Skeletal muscle cell (primary cell): ENCODE results near the gene GCNT4.
"Not testable (repeated sequence)": the region's sequence is repeated elsewhere in the genome, so short reads cannot be mapped to it uniquely, and the experiment has no call there.

Experiments
- DNase-seq: peaks from one replicate; pipeline ENCODE4 v3.0.0-alpha.2; 2010; ENCODE audit warnings: low read depth
- H3K4me3 ChIP-seq: 2 replicates; pipeline ENCODE4 v1.5.1; 2011; ENCODE audit warnings: low read depth, mild to moderate bottlenecking, control low read depth, low read length, moderate library complexity

GCNT4 gene

GRCh38 chr5:75052192-75053053 lies at the start of gene GCNT4:
Gene GCNT4, minus strand, starts transcription at chr5:75052558. Its CDS starts 22,521 bp downstream, at chr5:75030037.
- H3K4me3 ChIP-seq: peak within 1 kb of the TSS; percentile 71
- DNase-seq: no peak

- not testable (repeated sequence) for DNase-seq
These were observed 43.6 kb upstream of the GCNT4 start for GRCh38 chr5:75095956-75096355.

GRCh38 chr5:75091597-75091996 lies 39.2 kb upstream of the GCNT4 start:
- no peak for DNase-seq
- H3K4me3 ChIP-seq: no peak overlapping the region

More at GRCh38 chr5:75095956-75096355, 43.6 kb upstream of the GCNT4 start:
- not testable (repeated sequence) for H3K4me3 ChIP-seq

GRCh38 chr5:75089662-75090061 lies 37.3 kb upstream of the GCNT4 start:
- no peak for DNase-seq
- H3K4me3 ChIP-seq: no peak overlapping the region

- no peak overlapping the region for H3K4me3 ChIP-seq
- DNase-seq: no peak
These were observed 36.8 kb upstream of the GCNT4 start for GRCh38 chr5:75089137-75089536.

GRCh38 chr5:75088648-75089047 lies 36.3 kb upstream of the GCNT4 start:
- H3K4me3 ChIP-seq: no peak overlapping the region
- no peak for DNase-seq

GRCh38 chr5:75081510-75081909 lies 29.2 kb upstream of the GCNT4 start:
- no peak overlapping the region for H3K4me3 ChIP-seq
- no peak for DNase-seq

GRCh38 chr5:75079346-75079745 lies 27.0 kb upstream of the GCNT4 start:
- not testable (repeated sequence) for DNase-seq, H3K4me3 ChIP-seq

GRCh38 chr5:75078027-75078426 lies 25.7 kb upstream of the GCNT4 start:
- no peak overlapping the region for H3K4me3 ChIP-seq
- no peak for DNase-seq

- H3K4me3 ChIP-seq: no peak overlapping the region
- DNase-seq: no peak
These were observed 19.7 kb upstream of the GCNT4 start for GRCh38 chr5:75072061-75072460.

- no peak overlapping the region for H3K4me3 ChIP-seq
- no peak for DNase-seq
These were observed 18.7 kb upstream of the GCNT4 start for GRCh38 chr5:75071100-75071499.

- DNase-seq: no peak
- no peak overlapping the region for H3K4me3 ChIP-seq
These were observed 15.1 kb upstream of the GCNT4 start for GRCh38 chr5:75067434-75067833.

GRCh38 chr5:75062925-75063531 lies 10.7 kb upstream of the GCNT4 start:
- no peak overlapping the region for H3K4me3 ChIP-seq
- DNase-seq: no peak

- DNase-seq: no peak
- H3K4me3 ChIP-seq: no peak overlapping the region
These were observed 7.7 kb upstream of the GCNT4 start for GRCh38 chr5:75059912-75060545.

- H3K4me3 ChIP-seq: no peak overlapping the region
These were observed 6.7 kb upstream of the GCNT4 start for GRCh38 chr5:75058986-75059535.

GRCh38 chr5:75057561-75057960 lies 5.2 kb upstream of the GCNT4 start:
- no peak for DNase-seq
- no peak overlapping the region for H3K4me3 ChIP-seq

More at GRCh38 chr5:75058986-75059535, 6.7 kb upstream of the GCNT4 start:
- DNase-seq: no peak

- H3K4me3 ChIP-seq: no peak overlapping the region
- DNase-seq: no peak
These were observed 3.4 kb upstream of the GCNT4 start for GRCh38 chr5:75055727-75056144.

- H3K4me3 ChIP-seq: peak overlapping the region; percentile 71
- DNase-seq: no peak
These were observed 2.0 kb upstream of the GCNT4 start for GRCh38 chr5:75054134-75054930.
